Measurements from ENCODE around the gene VTI1A.

GRCh38 chr10:112831859-112832258 is 384.8 kb downstream of the VTI1A start:
- TF ChIP-seq, protein P1, sequence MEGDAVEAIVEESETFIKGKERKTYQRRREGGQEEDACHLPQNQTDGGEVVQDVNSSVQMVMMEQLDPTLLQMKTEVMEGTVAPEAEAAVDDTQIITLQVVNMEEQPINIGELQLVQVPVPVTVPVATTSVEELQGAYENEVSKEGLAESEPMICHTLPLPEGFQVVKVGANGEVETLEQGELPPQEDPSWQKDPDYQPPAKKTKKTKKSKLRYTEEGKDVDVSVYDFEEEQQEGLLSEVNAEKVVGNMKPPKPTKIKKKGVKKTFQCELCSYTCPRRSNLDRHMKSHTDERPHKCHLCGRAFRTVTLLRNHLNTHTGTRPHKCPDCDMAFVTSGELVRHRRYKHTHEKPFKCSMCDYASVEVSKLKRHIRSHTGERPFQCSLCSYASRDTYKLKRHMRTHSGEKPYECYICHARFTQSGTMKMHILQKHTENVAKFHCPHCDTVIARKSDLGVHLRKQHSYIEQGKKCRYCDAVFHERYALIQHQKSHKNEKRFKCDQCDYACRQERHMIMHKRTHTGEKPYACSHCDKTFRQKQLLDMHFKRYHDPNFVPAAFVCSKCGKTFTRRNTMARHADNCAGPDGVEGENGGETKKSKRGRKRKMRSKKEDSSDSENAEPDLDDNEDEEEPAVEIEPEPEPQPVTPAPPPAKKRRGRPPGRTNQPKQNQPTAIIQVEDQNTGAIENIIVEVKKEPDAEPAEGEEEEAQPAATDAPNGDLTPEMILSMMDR (IDR thresholded peaks at IDR 0.05): no peak
- no peak for TF ChIP-seq POLR2AphosphoS5 (IDR thresholded peaks at IDR 0.05)

All from breast epithelium (tissue), 3 donors.